ENCODE measurements around the gene RNF167. TPM values are rescaled to one million over a fixed set of nuclear protein-coding genes. Genes with fewer than 3 reads are reported as not detected.

The RNF167 gene
- total and polyA plus RNA-seq, 2 of the 8 experiments (the other 6 are each of a cell fraction or from before 2014, with no cell fraction given) = 140 to 281 TPM

GRCh38 chr17:4955091-4955490 lies 15.0 kb downstream of the RNF167 start:
- Histone ChIP-seq H2AK5ac (ENCODE audit: low read depth, low read length) (no peak overlapping the region), H4K20me1 (replicated peaks in 1 of 2; ENCODE audit: control insufficient read depth in 1 of 2, insufficient read depth in 2 of 2, low read length in 2 of 2) (no peaks in the 10 kb centered on the region), H3K79me2 (ENCODE audit: control insufficient read depth in 1 of 2, insufficient read depth in 2 of 2, low read length in 2 of 2) (no peaks in the 10 kb centered on the region; a peak in 1 of 4 replicates), H3K23me2 (ENCODE audit: low read depth, low read length) (peaks cover 6% of the 10 kb centered on the region), H3K14ac (ENCODE audit: insufficient read length) (no peak overlapping the region), H2AFZ (ENCODE audit: low read length) (no peak overlapping the region), H4K5ac (ENCODE audit: insufficient read length, low read depth, low read length) (no peak overlapping the region), H4K91ac (replicated peaks; ENCODE audit: insufficient read length, low read length) (no peak overlapping the region), H3K9ac (replicated peaks in 1 of 4; ENCODE audit: extremely low read depth in 1 of 4, low read depth in 3 of 4, low read length in 3 of 4) (no peak overlapping the region), H2BK5ac (ENCODE audit: low read depth, low read length) (no peak overlapping the region), H2BK20ac (ENCODE audit: low read length) (no peak overlapping the region), H3K36me3 (ENCODE audit: control insufficient read depth in 2 of 4, insufficient read depth in 4 of 4, low read length in 3 of 4) (peaks cover 0 to 2% (median 0%) of the 10 kb centered on the region in 4 experiments; a peak in 2 of 8 replicates), H3K27ac (ENCODE audit: low read depth, low read length) (no peak overlapping the region), H3K4me3 (ENCODE audit: extremely low read depth in 1 of 4, insufficient read depth in 2 of 4, low read depth in 3 of 4, low read length in 4 of 4) (no peak overlapping the region), H4K8ac (ENCODE audit: extremely low read depth, insufficient read depth, low read length) (no peak overlapping the region), H3K23ac (ENCODE audit: insufficient read length) (no peak overlapping the region), H2BK120ac (replicated peaks; ENCODE audit: low read depth, low read length) (no peak overlapping the region), H3K56ac (replicated peaks; ENCODE audit: insufficient read length, low read depth, low read length) (no peak overlapping the region), H3K18ac (ENCODE audit: extremely low read depth, low read length) (no peak overlapping the region), H3K27me3 (replicated peaks in 1 of 4; ENCODE audit: control insufficient read depth in 3 of 4, extremely low read depth in 1 of 4, insufficient read depth in 3 of 4, low read length in 3 of 4) (no peaks in the 10 kb centered on the region), H3K9me3 (ENCODE audit: insufficient read depth in 2 of 2, low read depth in 1 of 2, low read length in 1 of 2) (no peaks in the 10 kb centered on the region), H3K4me2 (ENCODE audit: insufficient read depth in 1 of 2, low read depth in 2 of 2, low read length in 2 of 2) (no peak overlapping the region), H2BK12ac (ENCODE audit: low read depth, low read length) (no peak overlapping the region), H2BK15ac (ENCODE audit: low read length) (no peak overlapping the region; the same call in 1 of the 2 replicates), H3K79me1 (ENCODE audit: low read depth, low read length) (0 out of 2 replicates have a peak, but pooled peaks cover 2% of the 10 kb centered on the region), H3K4me1 (replicated peaks in 1 of 4; ENCODE audit: control insufficient read depth in 3 of 4, insufficient read depth in 4 of 4, low read length in 3 of 4) (peaks cover 0 to 14% (median 10%) of the 10 kb centered on the region in 4 experiments; a peak in 6 of 7 replicates), H3K4ac (replicated peaks; ENCODE audit: insufficient read length, low read depth, low read length) (no peak overlapping the region)
- ChIA-PET POLR2A (ENCODE audit: partially characterized antibody) (interaction anchor here (0.8 to 32.4 kb wide), 6 partner anchors 5 to 411 kb away, joined by 3 to 987 read pairs (median 4); partner anchors contain the start of genes ENO3, PFN1, RNF167 and SLC25A11), CTCF (ENCODE audit: partially characterized antibody) (interaction anchor here (0.6 to 5.0 kb wide), 10 partner anchors 8 to 51 kb away, joined by 3 to 32 read pairs (median 5); partner anchors contain the start of gene SPAG7)
- 94% methylated on average over 8 of the region's 8 CpGs; no CpG with 5 or more reads in 1 of the 2 experiments for WGBS, 2 experiments (ENCODE audit: extremely low coverage in 1 of 2, insufficient coverage in 1 of 2, insufficient read length in 1 of 2, insufficient replicate concordance in 2 of 2, low coverage in 1 of 2, low lambda C conversion rate in 2 of 2, missing lambda C conversion rate in 1 of 2)
- no peak for FAIRE-seq
- no peak for DNase-seq (ENCODE audit: low read depth in 1 of 2, low spot score in 2 of 2)
- TF ChIP-seq KDM1A (IDR thresholded peaks at IDR 0.05; ENCODE audit: borderline replicate concordance, low read length) (no peak), CEBPB (IDR thresholded peaks at IDR 0.05; ENCODE audit: low read depth, low read length) (no peak), RXRA (IDR thresholded peaks at IDR 0.05; ENCODE audit: insufficient read depth, low read depth, low read length) (no peak), CHD1 (IDR thresholded peaks at IDR 0.05; ENCODE audit: low read depth, low read length) (no peak), TCF12 (IDR thresholded peaks at IDR 0.05; ENCODE audit: low read depth, low read length) (no peak), MAFK (IDR thresholded peaks at IDR 0.05; ENCODE audit: low read depth, low read length) (no peak), BRCA1 (IDR thresholded peaks at IDR 0.05; ENCODE audit: low read depth, low read length) (no peak), POLR2AphosphoS5 (IDR thresholded peaks at IDR 0.05; ENCODE audit: low read depth, low read length) (no peak)
